Bronchus fibroblast of lung (primary cell): Measurements from ENCODE around the gene CFAP126. TPM values are rescaled to one million over a fixed set of nuclear protein-coding genes. Genes with fewer than 3 reads are reported as not detected.

Source experiments
- total RNA-seq: library from RNA; depleted of rRNA; stranded (reverse); fragments of >200 nt; gene quantifications from 2 replicates; pipeline ENCODE4 v1.2.3, GENCODE V29; 2015

The CFAP126 gene
- total RNA-seq: not detected in 2 replicates

DNA sequence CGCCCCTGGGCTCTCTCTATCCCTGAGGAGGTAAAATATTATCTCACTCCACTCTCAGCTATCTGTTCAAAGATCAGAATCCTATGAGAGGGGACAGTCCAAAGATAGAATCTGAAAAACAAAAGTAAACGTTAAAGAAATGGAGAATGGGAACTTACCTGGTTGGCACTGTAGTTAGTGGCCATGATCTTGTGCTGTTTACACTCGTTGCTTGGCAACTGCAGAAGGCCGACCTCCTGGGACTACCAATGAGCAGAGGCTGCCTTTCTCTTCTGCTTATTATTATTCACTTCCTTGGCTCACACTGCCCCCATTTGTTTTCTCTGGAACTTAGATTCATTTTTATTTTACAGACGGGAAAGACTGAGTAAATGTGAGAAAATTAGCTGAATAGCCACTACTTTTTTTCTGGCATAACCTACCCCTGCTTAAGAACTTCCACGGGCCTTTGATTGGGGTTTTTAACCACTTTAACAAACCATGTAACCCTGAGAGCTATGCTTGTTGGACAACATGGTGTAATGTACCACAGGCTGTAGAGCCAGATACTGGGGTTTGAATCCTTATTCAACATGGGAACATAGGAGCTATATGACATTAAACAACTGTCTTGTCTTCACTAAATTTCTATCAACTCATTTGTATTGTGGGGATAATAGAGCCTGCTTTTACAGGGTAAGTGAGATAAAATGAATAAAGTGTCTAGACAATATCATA, at the start of gene CFAP126:
TSS of gene CFAP126 (minus strand) at position 193 of the 717 bp plus-strand sequence. CDS start at position 185, 8 bp downstream.

Other genes with a start within 250 kb of the CFAP126 start
- gene PFDN2, start 249.8 kb downstream of the CFAP126 start, total RNA-seq: 69.8 and 92.9 TPM in 2 replicates
- 30.8 and 38.8 TPM in 2 replicates for gene NIT1, start 249.8 kb downstream of the CFAP126 start, total RNA-seq
- gene DEDD, start 235.2 kb downstream of the CFAP126 start, total RNA-seq: 25.2 and 32.0 TPM in 2 replicates
- 62.0 and 74.8 TPM in 2 replicates for gene UFC1, start 213.9 kb downstream of the CFAP126 start, total RNA-seq
- 12.3 and 12.4 TPM in 2 replicates for gene USP21, start 208.4 kb downstream of the CFAP126 start, total RNA-seq
- gene PPOX, start 201.4 kb downstream of the CFAP126 start, total RNA-seq: 12.8 and 21.9 TPM in 2 replicates
- 33.1 and 37.0 TPM in 2 replicates for gene B4GALT3, start 190.4 kb downstream of the CFAP126 start, total RNA-seq
- 3.6 and 3.7 TPM in 2 replicates for gene ADAMTS4, start 168.8 kb downstream of the CFAP126 start, total RNA-seq
- gene NDUFS2, start 165.5 kb downstream of the CFAP126 start, total RNA-seq: 118 and 136 TPM in 2 replicates
- not detected in 2 replicates for gene FCER1G, start 152.6 kb downstream of the CFAP126 start, total RNA-seq
- not detected in 2 replicates for gene APOA2, start 144.2 kb downstream of the CFAP126 start, total RNA-seq
- 8.4 and 9.8 TPM in 2 replicates for gene TOMM40L, start 141.8 kb downstream of the CFAP126 start, total RNA-seq
- not detected in 2 replicates for gene NR1I3, start 129.7 kb downstream of the CFAP126 start, total RNA-seq
- gene PCP4L1, start 109.1 kb downstream of the CFAP126 start, total RNA-seq: not detected in 2 replicates
- 1.2 and 1.3 TPM in 2 replicates for gene MPZ, start 57.9 kb downstream of the CFAP126 start, total RNA-seq
- 30.8 and 40.6 TPM in 2 replicates for gene SDHC, start 53.5 kb downstream of the CFAP126 start, total RNA-seq
- gene FCGR2A, start 137.6 kb upstream of the CFAP126 start, total RNA-seq: not detected in 2 replicates
- gene HSPA6, start 156.7 kb upstream of the CFAP126 start, total RNA-seq: under 0.01 TPM in 1 of 2 replicates, not detected in the other
- gene FCGR3A, start 181.9 kb upstream of the CFAP126 start, total RNA-seq: not detected in 2 replicates